Endothelial cell of umbilical vein (primary cell): ENCODE measurements around the gene PLCD3. TPM values are rescaled to one million over a fixed set of nuclear protein-coding genes. Genes with fewer than 3 reads are reported as not detected.

ENCODE experiments used
- BruUV-seq: library from RNA; stranded (reverse); fragments of 400-500 nt; replicated peaks from 2 replicates; lab custom pipeline; 2021; lab: Mats Ljungman, UMichigan
- CTCF ChIA-PET: fragments of 300-600, 350-600 bp; sonication (Branson Sonifier 250); formaldehyde crosslinking; loops from one replicate; lab custom pipeline; 2021; ENCODE audit warnings: antibody characterized with exemption, inconsistent platforms; lab: Charles Lee
- POLR2A ChIA-PET: fragments of 300-600, 350-600 bp; sonication (Branson Sonifier 250); formaldehyde crosslinking; loops from one replicate; lab custom pipeline; 2021; ENCODE audit warnings: antibody characterized with exemption, inconsistent platforms; lab: Charles Lee
- DNase-seq: peaks from one replicate; pipeline ENCODE4 v3.0.0-alpha.2; 2011; ENCODE audit warnings: low read depth, low spot score
- FAIRE-seq: peaks from 2 replicates; lab custom pipeline; 2011; peaks lifted over from hg19 to GRCh38; lab: Jason Lieb, UNC
- H2AFZ ChIP-seq: 2 replicates; pipeline ENCODE4 v1.6.0; 2012; ENCODE audit warnings: low read depth, low read length, control low read depth, inconsistent platforms
- H3K27ac ChIP-seq: 2 replicates; pipeline ENCODE4 v1.5.1; 2011; ENCODE audit warnings: low read depth, mild to moderate bottlenecking, control low read depth, low read length, moderate library complexity; ENCODE audit not compliant: insufficient read depth
- H3K27me3 ChIP-seq, 2 experiments: 2 replicates each; pipeline versions ENCODE4 v1.6.0 to v1.6.1; 2011; ENCODE audit warnings: low read length in 2 of 2, mixed read lengths in 1 of 2; ENCODE audit not compliant: control insufficient read depth in 2 of 2, insufficient read depth in 2 of 2
- H3K36me3 ChIP-seq, 2 experiments: 2 replicates in 1 of 2; 3 replicates in 1 of 2; pipeline ENCODE4 v1.5.1; 2011; ENCODE audit warnings: low read length in 2 of 2, mild to moderate bottlenecking in 1 of 2, moderate library complexity in 1 of 2; ENCODE audit not compliant: control insufficient read depth in 2 of 2, insufficient read depth in 2 of 2; ENCODE audit errors: extremely low read depth in 1 of 2
- H3K4me1 ChIP-seq: 3 replicates; pipeline ENCODE4 v1.5.1; 2011; ENCODE audit warnings: mild to moderate bottlenecking, low read length; ENCODE audit not compliant: control insufficient read depth, insufficient read depth; ENCODE audit errors: extremely low read depth
- H3K4me2 ChIP-seq: 2 replicates; pipeline ENCODE4 v1.6.1; 2011; ENCODE audit warnings: low read length, control low read depth, mixed read lengths; ENCODE audit not compliant: insufficient read depth
- H3K4me3 ChIP-seq, 3 experiments: fragments of 200-600 bp in 1 of 3; sonication (generic), shearing (Covaris generic) in 1 of 3; replicated peaks in 1 of 3; 2 replicates each; pipeline ENCODE4 v1.5.1; 2011 to 2016; ENCODE audit warnings: control low read depth in 3 of 3, low read length in 3 of 3, mild to moderate bottlenecking in 2 of 3, inconsistent platforms in 1 of 3, low read depth in 1 of 3, moderate library complexity in 1 of 3; ENCODE audit not compliant: insufficient read depth in 1 of 3
- H3K79me2 ChIP-seq: 2 replicates; pipeline ENCODE4 v1.6.0; 2012; ENCODE audit warnings: low read length, inconsistent platforms; ENCODE audit not compliant: control insufficient read depth, insufficient read depth
- H3K9ac ChIP-seq: replicated peaks from 2 replicates; pipeline ENCODE3; 2011; ENCODE audit warnings: low read length, control low read depth; ENCODE audit not compliant: insufficient read depth; ENCODE audit errors: extremely low read depth
- H3K9me1 ChIP-seq: replicated peaks from 3 replicates; pipeline ENCODE4 v1.6.0; 2011; ENCODE audit warnings: mild to moderate bottlenecking, low read length; ENCODE audit not compliant: control insufficient read depth, insufficient read depth; ENCODE audit errors: extremely low read depth
- H3K9me3 ChIP-seq: replicated peaks from 2 replicates; pipeline ENCODE4 v1.5.1; 2012; ENCODE audit warnings: low read length, inconsistent platforms; ENCODE audit not compliant: control insufficient read depth, insufficient read depth
- H4K20me1 ChIP-seq: replicated peaks from 2 replicates; pipeline ENCODE3; 2011; ENCODE audit warnings: mild to moderate bottlenecking, low read length; ENCODE audit not compliant: control insufficient read depth, insufficient read depth; ENCODE audit errors: extremely low read depth
- EZH2 ChIP-seq: IDR thresholded peaks from 2 replicates; pipeline ENCODE4 v1.6.1; 2012; ENCODE audit warnings: borderline replicate concordance, low read depth, mild to moderate bottlenecking, moderate library complexity, low read length, inconsistent platforms; ENCODE audit not compliant: severe bottlenecking
- FOS ChIP-seq: IDR thresholded peaks from 2 replicates; pipeline ENCODE4 v1.6.1; 2011; ENCODE audit warnings: mild to moderate bottlenecking, low read length, moderate library complexity, borderline replicate concordance; ENCODE audit not compliant: insufficient read depth
- GATA2 ChIP-seq: IDR thresholded peaks from 2 replicates; pipeline ENCODE4 v1.7.0; 2011; ENCODE audit warnings: low read depth, mild to moderate bottlenecking, moderate library complexity, mixed read lengths, low read length; ENCODE audit not compliant: insufficient read length, insufficient read depth
- JUN ChIP-seq: IDR thresholded peaks from 2 replicates; pipeline ENCODE4 v1.6.1; 2011; ENCODE audit warnings: borderline replicate concordance, low read depth; ENCODE audit not compliant: insufficient read length, insufficient read depth
- MYC ChIP-seq: IDR thresholded peaks from one replicate; pipeline ENCODE4 v1.6.1; 2011; ENCODE audit warnings: mild to moderate bottlenecking, low read depth, low read length
- POLR2A ChIP-seq: IDR thresholded peaks from 2 replicates; pipeline ENCODE4 v1.6.1; 2012; ENCODE audit warnings: low read depth, mild to moderate bottlenecking, control low read depth, low read length
- POLR2AphosphoS5 ChIP-seq: IDR thresholded peaks from 2 replicates; pipeline ENCODE4 v1.6.1; 2012; ENCODE audit warnings: low read depth, mild to moderate bottlenecking, control low read depth, low read length, moderate library complexity; ENCODE audit not compliant: insufficient read depth
- dilution Hi-C: fragments of 300-500 bp; cut with MboI; formaldehyde crosslinking; loops from one replicate; pipeline ENCODE4 v1.15.0; 2019; ENCODE audit warnings: low sequenced_read_pairs; ENCODE audit not compliant: extremely low pct_ligation_motif_present
- intact Hi-C: fragments of 100-400 bp; cut with micrococcal nuclease; formaldehyde crosslinking; loops from one replicate; pipeline ENCODE4 v1.10.0; 2022
- polyA plus RNA-seq, 4 experiments: library from polyadenylated mRNA; depleted of rRNA in 3 of 4; stranded (reverse) in 3 of 4; unstranded in 1 of 4; fragments of >200 nt; gene quantifications; 2 replicates each; pipeline versions ENCODE4 v1.2.1 to v1.2.3, GENCODE V29; 2011 to 2012; ENCODE audit warnings: missing spikeins in 1 of 4
- total RNA-seq: library from RNA; stranded (reverse); gene quantifications from 2 replicates; pipeline ENCODE4 v1.2.3, GENCODE V29; 2021
- TF ChIP-seq, protein P1 (sequence below): IDR thresholded peaks from 2 replicates; pipeline ENCODE4 v1.6.1; 2011; ENCODE audit not compliant: insufficient read depth, insufficient read length
- TF ChIP-seq, protein P2 (sequence below), 2 donors: IDR thresholded peaks; 1 replicate in 1 of 2; 2 replicates in 1 of 2; pipeline ENCODE4 v1.5.1; 2011; ENCODE audit warnings: low read length in 2 of 2, mild to moderate bottlenecking in 2 of 2, moderate library complexity in 2 of 2, control low read depth in 1 of 2, inconsistent platforms in 1 of 2, low read depth in 1 of 2; ENCODE audit not compliant: insufficient read depth in 1 of 2; ENCODE audit errors: extremely low read depth in 1 of 2

Gene PLCD3
- total and polyA plus RNA-seq, 2 donors (not counting 3 experiments of a cell fraction or from before 2014, with no cell fraction given), result 30.4 to 43.1 TPM

GRCh38 chr17:45168991-45169752 is 36.9 kb upstream of the PLCD3 start:
- POLR2A ChIA-PET, result interaction anchor here (0.7 kb wide), 1 partner anchor 8 kb away, joined by 3 read pairs; the partner anchor contains the start of gene HEXIM2
- Histone ChIP-seq H3K9me1 (no peaks in the 10 kb centered on the region), H3K4me2 (no peak overlapping the region), H3K27me3 (no peaks in the 10 kb centered on the region), H4K20me1 (no peaks in the 10 kb centered on the region), H3K36me3 (no peaks in the 10 kb centered on the region), H3K4me3 (no peak overlapping the region), H3K9ac (no peak overlapping the region), H3K4me1 (peaks cover 14% of the 10 kb centered on the region), H2AFZ (no peak overlapping the region), H3K9me3 (no peaks in the 10 kb centered on the region), H3K79me2 (no peaks in the 10 kb centered on the region), H3K27ac (no peak overlapping the region)
- CTCF ChIA-PET, result no interaction called here
- TF ChIP-seq POLR2AphosphoS5, result no peak
- no peak for TF ChIP-seq FOS
- no peak for TF ChIP-seq GATA2
- dilution Hi-C loops, result no loop called here
- intact Hi-C loops, result no loop called here
- DNase-seq (no peak), FAIRE-seq (no peak)
- BruUV-seq, result no TSS peak

DNA sequence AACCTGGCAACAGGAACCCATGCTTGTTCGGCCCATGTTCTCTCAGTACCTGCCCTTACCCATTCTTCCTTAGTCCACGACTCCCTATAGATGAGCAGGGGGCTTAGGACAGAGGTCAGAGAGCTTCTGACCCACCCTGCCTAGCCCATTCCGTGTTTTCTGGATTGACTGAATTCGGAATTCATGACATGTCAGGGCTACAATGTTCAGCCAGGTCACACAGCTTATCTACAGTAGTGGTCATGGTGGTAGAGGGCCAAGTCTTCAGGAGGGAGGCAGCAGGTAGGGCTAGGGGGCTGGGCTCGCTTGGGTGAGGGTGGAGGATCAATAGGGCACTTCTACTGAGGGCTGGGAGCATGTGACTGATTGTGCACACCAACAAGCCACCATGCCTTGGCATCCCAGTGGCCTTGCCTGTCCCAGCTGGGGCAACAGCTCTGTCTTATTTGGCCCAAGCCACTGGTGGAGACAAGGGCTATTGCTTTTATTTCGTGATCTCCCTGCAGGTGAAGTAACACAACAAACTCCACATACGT is 32.5 kb upstream of the PLCD3 start:
- H3K79me2 ChIP-seq, result peaks cover 11% of the 10 kb centered on the region
- H3K4me2 ChIP-seq, result no peak overlapping the region
- peaks cover 7% of the 10 kb centered on the region for H3K4me1 ChIP-seq
- no peaks in the 10 kb centered on the region for H3K36me3 ChIP-seq
- H2AFZ ChIP-seq, result no peak overlapping the region
- TF ChIP-seq JUN, result no peak
- no peak for TF ChIP-seq FOS
- no peak for TF ChIP-seq MYC
- no peak for TF ChIP-seq GATA2
- TF ChIP-seq EZH2, result no peak
- no peak for TF ChIP-seq POLR2AphosphoS5
- TF ChIP-seq, protein P1, sequence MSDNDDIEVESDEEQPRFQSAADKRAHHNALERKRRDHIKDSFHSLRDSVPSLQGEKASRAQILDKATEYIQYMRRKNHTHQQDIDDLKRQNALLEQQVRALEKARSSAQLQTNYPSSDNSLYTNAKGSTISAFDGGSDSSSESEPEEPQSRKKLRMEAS, result no peak
- TF ChIP-seq, protein P2, sequence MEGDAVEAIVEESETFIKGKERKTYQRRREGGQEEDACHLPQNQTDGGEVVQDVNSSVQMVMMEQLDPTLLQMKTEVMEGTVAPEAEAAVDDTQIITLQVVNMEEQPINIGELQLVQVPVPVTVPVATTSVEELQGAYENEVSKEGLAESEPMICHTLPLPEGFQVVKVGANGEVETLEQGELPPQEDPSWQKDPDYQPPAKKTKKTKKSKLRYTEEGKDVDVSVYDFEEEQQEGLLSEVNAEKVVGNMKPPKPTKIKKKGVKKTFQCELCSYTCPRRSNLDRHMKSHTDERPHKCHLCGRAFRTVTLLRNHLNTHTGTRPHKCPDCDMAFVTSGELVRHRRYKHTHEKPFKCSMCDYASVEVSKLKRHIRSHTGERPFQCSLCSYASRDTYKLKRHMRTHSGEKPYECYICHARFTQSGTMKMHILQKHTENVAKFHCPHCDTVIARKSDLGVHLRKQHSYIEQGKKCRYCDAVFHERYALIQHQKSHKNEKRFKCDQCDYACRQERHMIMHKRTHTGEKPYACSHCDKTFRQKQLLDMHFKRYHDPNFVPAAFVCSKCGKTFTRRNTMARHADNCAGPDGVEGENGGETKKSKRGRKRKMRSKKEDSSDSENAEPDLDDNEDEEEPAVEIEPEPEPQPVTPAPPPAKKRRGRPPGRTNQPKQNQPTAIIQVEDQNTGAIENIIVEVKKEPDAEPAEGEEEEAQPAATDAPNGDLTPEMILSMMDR (IDR thresholded peaks at IDR 0.05; ENCODE audit: extremely low read depth in 1 of 2, insufficient read depth in 1 of 2, low read depth in 1 of 2, low read length in 2 of 2), result no peak
- TF ChIP-seq POLR2A, result no peak
- no peak overlapping the region for H3K27ac ChIP-seq
- H4K20me1 ChIP-seq, result no peaks in the 10 kb centered on the region
- CTCF ChIA-PET, result interaction anchor here (1.1 kb wide), 1 partner anchor 16 kb away, joined by 3 read pairs; no protein-coding TSS in a partner anchor
- DNase-seq, result no peak
- dilution Hi-C loops (no loop called here), intact Hi-C loops (no loop called here)
- H3K9me1 ChIP-seq, result no peaks in the 10 kb centered on the region
- no peak overlapping the region for H3K9ac ChIP-seq
- no TSS peak for BruUV-seq
- no peak for FAIRE-seq
- no peaks in the 10 kb centered on the region for H3K27me3 ChIP-seq
- H3K4me3 ChIP-seq, result no peak overlapping the region
- POLR2A ChIA-PET, result interaction anchor here (1.5 kb wide), 1 partner anchor 17 kb away, joined by 3 read pairs; the partner anchor contains the start of gene HEXIM1
- no peaks in the 10 kb centered on the region for H3K9me3 ChIP-seq
